ENCODE data around the gene ENDOG. TPM values are rescaled to one million over a fixed set of nuclear protein-coding genes. Genes with fewer than 3 reads are reported as not detected.
"Not testable (repeated sequence)": the region's sequence is repeated elsewhere in the genome, so short reads cannot be mapped to it uniquely, and the experiment has no call there.

Gene ENDOG
- total and polyA plus RNA-seq, 3 donors from 2014 or later = 28.9 to 33.9 (median 30.4) TPM

DNA sequence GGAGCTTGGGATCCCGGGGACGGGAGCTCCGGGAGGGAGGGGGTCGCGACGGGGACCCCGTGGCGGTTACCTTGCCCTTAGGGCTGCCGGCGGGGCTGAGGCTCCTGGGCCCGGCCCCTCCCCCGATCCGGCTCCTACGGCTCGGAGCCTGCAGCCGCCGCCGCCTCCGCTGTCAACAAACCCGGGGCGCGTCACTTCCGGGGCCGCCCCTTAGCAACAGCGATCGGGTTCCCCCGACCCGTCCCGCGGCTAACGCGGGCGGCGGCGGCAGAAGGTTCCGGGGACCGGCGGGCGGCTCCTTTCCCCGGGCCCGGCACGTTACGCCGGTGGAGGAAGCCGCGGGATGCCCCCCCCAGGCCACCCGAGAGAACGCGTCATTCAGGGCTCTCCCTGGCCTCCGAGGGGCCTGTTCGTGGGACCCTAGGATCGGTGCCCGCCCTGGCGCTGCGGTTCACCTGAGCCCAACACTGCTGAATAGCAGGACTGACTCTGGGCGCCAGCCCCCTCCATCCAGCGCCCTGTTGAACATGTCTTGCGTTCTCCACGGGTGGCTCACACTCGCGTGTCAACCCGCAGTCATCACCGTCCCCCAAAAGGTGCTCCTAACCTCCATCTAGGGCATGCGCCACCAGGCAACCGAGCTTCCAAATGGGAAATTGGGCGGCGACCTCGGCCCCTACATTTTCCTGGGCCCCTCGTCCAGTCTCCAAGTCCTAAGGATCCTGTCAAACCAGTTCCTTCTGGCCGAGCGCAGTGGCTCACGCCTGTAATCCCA, 46.4 kb upstream of the ENDOG start, which contains the start of gene ZER1:
Gene ZER1 (minus strand): TSS at position 183 of the 775 bp plus-strand sequence. CDS start 16,362 bp downstream, outside the sequence.
- H3K9me3 ChIP-seq = no peaks in the 10 kb centered on the region
- H3K27ac ChIP-seq = peak within 1 kb of the TSS; percentile 79 to 94
- DNase-seq = peak; percentile 95
- H3K4me3 ChIP-seq = peak within 1 kb of the TSS; percentile 99 to 100
- H3K4me1 ChIP-seq = peaks cover 14% of the 10 kb centered on the region
- H3K27me3 ChIP-seq = no peaks in the 10 kb centered on the region
- intact Hi-C loops (cut with DNase I; ENCODE audit: low total_unique reads) = no loop called here
- 1 to 5% methylated on average over 7 to 61 of the region's 72 CpGs for WGBS, 2 donors
- H3K36me3 ChIP-seq (ENCODE audit: low read depth, missing control alignments) = no peaks in the 10 kb centered on the region
- TF ChIP-seq, protein P1, sequence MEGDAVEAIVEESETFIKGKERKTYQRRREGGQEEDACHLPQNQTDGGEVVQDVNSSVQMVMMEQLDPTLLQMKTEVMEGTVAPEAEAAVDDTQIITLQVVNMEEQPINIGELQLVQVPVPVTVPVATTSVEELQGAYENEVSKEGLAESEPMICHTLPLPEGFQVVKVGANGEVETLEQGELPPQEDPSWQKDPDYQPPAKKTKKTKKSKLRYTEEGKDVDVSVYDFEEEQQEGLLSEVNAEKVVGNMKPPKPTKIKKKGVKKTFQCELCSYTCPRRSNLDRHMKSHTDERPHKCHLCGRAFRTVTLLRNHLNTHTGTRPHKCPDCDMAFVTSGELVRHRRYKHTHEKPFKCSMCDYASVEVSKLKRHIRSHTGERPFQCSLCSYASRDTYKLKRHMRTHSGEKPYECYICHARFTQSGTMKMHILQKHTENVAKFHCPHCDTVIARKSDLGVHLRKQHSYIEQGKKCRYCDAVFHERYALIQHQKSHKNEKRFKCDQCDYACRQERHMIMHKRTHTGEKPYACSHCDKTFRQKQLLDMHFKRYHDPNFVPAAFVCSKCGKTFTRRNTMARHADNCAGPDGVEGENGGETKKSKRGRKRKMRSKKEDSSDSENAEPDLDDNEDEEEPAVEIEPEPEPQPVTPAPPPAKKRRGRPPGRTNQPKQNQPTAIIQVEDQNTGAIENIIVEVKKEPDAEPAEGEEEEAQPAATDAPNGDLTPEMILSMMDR (IDR thresholded peaks at IDR 0.05) = peak in 1 of 3 experiments; percentile 23
- TF ChIP-seq POLR2A (IDR thresholded peaks at IDR 0.05) = no peak

DNA sequence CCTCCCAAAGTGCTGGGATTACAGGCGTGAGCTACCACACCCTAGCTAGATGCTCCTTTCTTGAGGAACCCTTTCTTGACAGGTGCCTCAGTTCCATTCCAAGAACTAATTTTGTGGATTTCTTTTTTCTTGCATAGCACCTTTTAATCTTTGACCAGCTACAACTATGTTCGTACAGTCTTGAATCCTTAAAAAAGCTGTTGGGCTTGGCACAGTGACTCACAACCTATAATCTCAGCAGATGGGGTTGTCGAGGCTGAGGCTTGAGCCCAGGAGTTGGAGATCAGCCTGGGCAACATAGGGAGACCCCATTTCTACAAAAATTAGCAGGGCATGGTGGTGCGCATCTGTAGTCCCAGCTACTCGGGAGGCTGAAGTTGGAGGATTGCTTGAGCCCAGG, 45.3 kb upstream of the ENDOG start:
- intact Hi-C loops (cut with DNase I; ENCODE audit: low total_unique reads) = no loop called here
- Histone ChIP-seq H3K4me3 (no peak overlapping the region), H3K9me3 (no peaks in the 10 kb centered on the region), H3K27ac (no peak overlapping the region), H3K27me3 (no peaks in the 10 kb centered on the region), H3K4me1 (peaks cover 14% of the 10 kb centered on the region), H3K36me3 (ENCODE audit: low read depth, missing control alignments) (no peaks in the 10 kb centered on the region)
- DNase-seq = no peak
- TF ChIP-seq, protein P1 (IDR thresholded peaks at IDR 0.05) = no peak
- no peak for TF ChIP-seq POLR2A (IDR thresholded peaks at IDR 0.05)
- WGBS, 2 donors = 78 to 85% methylated on average over 5 of the region's 5 CpGs

DNA sequence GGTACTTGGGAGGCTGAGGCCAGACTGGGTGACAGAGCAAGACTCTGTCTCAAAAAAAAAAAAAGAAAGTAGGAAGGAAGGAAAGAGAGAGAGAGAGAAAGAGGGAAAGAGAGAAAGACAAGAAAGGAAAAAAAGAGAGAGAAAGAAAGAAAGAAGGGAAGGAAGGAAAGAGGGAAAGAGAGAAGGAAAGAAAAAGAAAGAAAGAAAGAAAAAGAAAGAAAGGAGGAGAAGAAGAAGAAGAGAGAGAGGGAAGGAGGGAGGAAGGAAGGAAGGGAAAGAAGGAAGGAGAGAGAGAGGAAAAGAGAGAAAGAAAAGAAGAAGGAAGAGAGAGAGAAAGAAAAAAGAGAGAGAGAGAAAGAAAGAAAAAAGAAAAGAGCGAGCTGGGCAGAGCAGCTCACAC, 43.5 kb upstream of the ENDOG start:
- 84 to 95% methylated on average over 1 of the region's 1 CpG for WGBS, 2 donors
- no peaks in the 10 kb centered on the region for H3K9me3 ChIP-seq
- H3K27me3 ChIP-seq = no peaks in the 10 kb centered on the region
- peaks cover 14% of the 10 kb centered on the region for H3K4me1 ChIP-seq
- no peak for DNase-seq
- H3K4me3 ChIP-seq = no peak overlapping the region
- intact Hi-C loops (cut with DNase I; ENCODE audit: low total_unique reads) = no loop called here
- TF ChIP-seq, protein P1 (IDR thresholded peaks at IDR 0.05) = no peak
- TF ChIP-seq POLR2A (IDR thresholded peaks at IDR 0.05) = no peak
- no peaks in the 10 kb centered on the region for H3K36me3 ChIP-seq (ENCODE audit: low read depth, missing control alignments)
- no peak overlapping the region for H3K27ac ChIP-seq

DNA sequence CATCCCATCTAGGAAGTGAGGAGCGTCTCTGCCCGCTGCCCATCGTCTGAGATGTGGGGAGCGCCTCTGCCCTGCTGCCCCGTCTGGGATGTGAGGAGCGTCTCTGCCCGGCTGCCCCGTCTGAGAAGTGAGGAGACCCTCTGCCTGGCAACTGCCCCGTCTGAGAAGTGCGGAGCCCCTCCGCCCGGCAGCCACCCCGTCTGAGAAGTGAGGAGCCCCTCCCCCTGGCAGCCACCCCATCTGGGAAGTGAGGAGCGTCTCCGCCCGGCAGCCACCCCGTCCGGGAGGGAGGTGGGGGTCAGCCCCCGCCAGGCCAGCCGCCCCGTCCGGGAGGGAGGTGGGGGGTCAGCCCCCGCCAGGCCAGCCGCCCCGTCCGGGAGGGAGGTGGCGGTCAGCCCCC, 38.2 kb upstream of the ENDOG start:
- intact Hi-C loops (cut with DNase I; ENCODE audit: low total_unique reads); H3K27me3 ChIP-seq; H3K27ac ChIP-seq; DNase-seq; H3K4me1 ChIP-seq; H3K36me3 ChIP-seq (ENCODE audit: low read depth, missing control alignments); H3K9me3 ChIP-seq: not testable (repeated sequence)
- H3K4me3 ChIP-seq = peak overlapping the region; percentile 15 to 17
- 68 to 80% methylated on average over 3 to 13 of the region's 27 CpGs for WGBS, 2 donors

DNA sequence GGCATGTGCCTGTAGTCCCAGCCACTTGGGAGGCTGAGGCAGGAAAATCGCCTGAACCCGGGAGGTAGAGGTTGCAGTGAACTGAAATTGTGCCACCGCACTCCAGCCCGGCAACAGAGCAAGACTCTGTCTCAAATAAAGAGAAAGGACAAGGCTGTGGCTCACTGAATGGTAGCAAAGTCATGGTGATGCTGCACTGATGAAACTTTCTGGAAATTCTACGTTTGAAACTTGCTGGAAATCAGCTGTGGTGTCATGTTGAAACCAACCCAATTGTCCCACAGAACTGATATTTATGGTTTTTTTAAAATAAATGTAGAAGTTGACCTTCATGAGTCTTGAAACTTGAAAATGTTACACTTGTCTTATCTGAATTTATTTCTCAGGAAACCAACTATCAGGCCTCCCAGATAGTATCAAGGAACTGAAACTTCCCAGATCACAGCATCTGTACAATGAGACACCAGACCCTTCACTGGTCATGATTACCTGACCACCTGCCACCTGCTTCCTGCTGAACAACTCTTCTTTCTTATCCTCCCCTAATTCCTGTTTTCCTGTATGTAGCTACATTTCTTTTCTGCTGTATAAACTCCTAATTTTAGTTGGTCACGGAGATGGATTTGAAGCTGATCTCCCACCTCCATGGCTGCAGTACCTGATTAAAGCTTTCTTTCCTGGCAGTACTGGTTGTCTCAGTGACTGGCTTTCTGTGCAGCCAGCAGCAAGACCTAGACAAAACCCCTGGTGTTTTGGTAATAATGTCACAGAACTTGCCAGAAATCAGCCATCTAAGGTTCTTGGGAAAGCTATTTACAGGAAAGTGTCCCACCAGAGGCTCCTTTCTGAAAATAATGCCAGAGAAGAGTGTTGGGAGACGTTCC, 36.9 kb upstream of the ENDOG start:
- Histone ChIP-seq H3K4me3 (no peak overlapping the region), H3K27ac (no peak overlapping the region), H3K9me3 (no peaks in the 10 kb centered on the region), H3K4me1 (peaks cover under 1% of the 10 kb centered on the region), H3K36me3 (ENCODE audit: low read depth, missing control alignments) (no peaks in the 10 kb centered on the region), H3K27me3 (no peaks in the 10 kb centered on the region)
- intact Hi-C loops (cut with DNase I; ENCODE audit: low total_unique reads) = no loop called here
- WGBS, 2 donors = 76 to 82% methylated on average over 7 of the region's 7 CpGs
- no peak for DNase-seq
- TF ChIP-seq, protein P1 (IDR thresholded peaks at IDR 0.05) = no peak

All from testis (tissue), 3 donors.